Measurements from ENCODE around the gene HNRNPA0.

Gene HNRNPA0

GRCh38 chr5:137753691-137754187 lies 424 bp downstream of the HNRNPA0 start:
- no peak for DNase-seq

- no peak for DNase-seq
These were observed 1.1 kb downstream of the HNRNPA0 start for GRCh38 chr5:137752905-137753690.

GRCh38 chr5:137751869-137752491 lies 2.2 kb downstream of the HNRNPA0 start:
- DNase-seq: no peak

GRCh38 chr5:137750436-137750835 lies 3.7 kb downstream of the HNRNPA0 start:
- no peak for DNase-seq

- no peak for DNase-seq
These were observed 6.3 kb downstream of the HNRNPA0 start for GRCh38 chr5:137747848-137748247.

GRCh38 chr5:137743031-137743640 lies 11.0 kb downstream of the HNRNPA0 start:
- DNase-seq: peak; percentile 15

GRCh38 chr5:137741718-137742117 lies 12.4 kb downstream of the HNRNPA0 start:
- DNase-seq: peak; percentile 31

- DNase-seq: no peak
These were observed 14.4 kb downstream of the HNRNPA0 start for GRCh38 chr5:137739737-137740136.

- no peak for DNase-seq
These were observed 15.2 kb downstream of the HNRNPA0 start for GRCh38 chr5:137738947-137739346.

- DNase-seq: no peak
These were observed 16.6 kb downstream of the HNRNPA0 start for GRCh38 chr5:137737349-137738131.

- DNase-seq: no peak
These were observed 17.7 kb downstream of the HNRNPA0 start for GRCh38 chr5:137736496-137736895.

GRCh38 chr5:137735555-137736284 lies 18.4 kb downstream of the HNRNPA0 start, which contains the start of gene KLHL3:
KLHL3 (minus strand) TSS chr5:137736089; CDS start chr5:137735646, 443 bp downstream.
- DNase-seq: peak; percentile 55

- peak; percentile 19 for DNase-seq
These were observed 19.1 kb downstream of the HNRNPA0 start for GRCh38 chr5:137734962-137735554.

GRCh38 chr5:137734331-137734730 lies 19.8 kb downstream of the HNRNPA0 start:
- DNase-seq: no peak

- DNase-seq: no peak
These were observed 20.2 kb downstream of the HNRNPA0 start for GRCh38 chr5:137733922-137734321.

- no peak for DNase-seq
These were observed 21.2 kb downstream of the HNRNPA0 start for GRCh38 chr5:137733006-137733405.

- DNase-seq: no peak
These were observed 23.0 kb downstream of the HNRNPA0 start for GRCh38 chr5:137731176-137731575.

- no peak for DNase-seq
These were observed 23.8 kb downstream of the HNRNPA0 start for GRCh38 chr5:137730336-137730735.

- no peak for DNase-seq
These were observed 26.1 kb downstream of the HNRNPA0 start for GRCh38 chr5:137728048-137728447.

- DNase-seq: no peak
These were observed 26.5 kb downstream of the HNRNPA0 start for GRCh38 chr5:137727623-137728022.

- no peak for DNase-seq
These were observed 29.9 kb downstream of the HNRNPA0 start for GRCh38 chr5:137724251-137724650.

- DNase-seq: no peak
These were observed 35.6 kb downstream of the HNRNPA0 start for GRCh38 chr5:137718611-137719010.
